Esophagus squamous epithelium (tissue), 5 donors: ENCODE measurements around the gene BMP2K. TPM values are rescaled to one million over a fixed set of nuclear protein-coding genes. Genes with fewer than 3 reads are reported as not detected.
A peak's percentile ranks its signal among the peaks of the same experiment; 100 is the strongest.
"Not testable (repeated sequence)": the region's sequence is repeated elsewhere in the genome, so short reads cannot be mapped to it uniquely, and the experiment has no call there.

Source experiments
- DNase-seq: peaks from one replicate; lab custom pipeline; 2025; lab: John Stamatoyannopoulos, UW
- H3K27ac ChIP-seq, 4 donors: fragments of 200-600 bp; sonication (generic); one replicate each; pipeline ENCODE4 v1.5.1; 2016 to 2019; ENCODE audit warnings: mild to moderate bottlenecking in 1 of 4
- H3K27me3 ChIP-seq, 4 donors: fragments of 200-600 bp; sonication (generic); 1 replicate in 3 of 4; 2 replicates in 1 of 4; pipeline versions ENCODE4 v1.5.1 to v1.6.0; 2017 to 2021; ENCODE audit warnings: antibody characterized with exemption in 1 of 4
- H3K36me3 ChIP-seq, 3 donors: fragments of 200-600 bp; sonication (generic); one replicate each; pipeline ENCODE4 v1.5.1; 2016 to 2019
- H3K4me1 ChIP-seq, 3 donors: fragments of 200-600 bp; sonication (generic); one replicate each; pipeline ENCODE4 v1.5.1; 2017 to 2019
- H3K4me3 ChIP-seq, 4 donors: fragments of 200-600 bp; sonication (generic); 1 replicate in 3 of 4; 2 replicates in 1 of 4; pipeline ENCODE4 v1.5.1; 2016 to 2019; ENCODE audit warnings: mild to moderate bottlenecking in 2 of 4, moderate library complexity in 1 of 4
- H3K9me3 ChIP-seq, 3 donors: fragments of 200-600 bp; sonication (generic); one replicate each; pipeline ENCODE4 v1.5.1; 2016 to 2019
- POLR2A ChIP-seq, 4 donors: fragments of 450-650 bp; IDR thresholded peaks; one replicate each; pipeline ENCODE4 v1.6.1; 2017; ENCODE audit warnings: antibody characterized with exemption in 4 of 4, mild to moderate bottlenecking in 4 of 4, moderate library complexity in 3 of 4
- WGBS, 2 donors: methylation state at CpG; one replicate each; pipeline ENCODE4 v1.1.5; 2018; 5-methylcytosine and 5-hydroxymethylcytosine counted together
- intact Hi-C: fragments of 100-400 bp; cut with DNase I; formaldehyde crosslinking; loops from one replicate; pipeline ENCODE4 v1.15.0; 2022
- total RNA-seq, 4 donors: library from RNA; depleted of rRNA; stranded (reverse); fragments of >200 nt; gene quantifications; one replicate each; pipeline ENCODE4 v1.1.0, GENCODE V29; 2016
- TF ChIP-seq, protein P1 (sequence below), 6 experiments: fragments of 450-650 bp in 4 of 6; fragments of 200-600 bp in 2 of 6; sonication (generic) in 2 of 6; IDR thresholded peaks; one replicate each; pipeline ENCODE4 v1.5.1; 2016 to 2019; ENCODE audit warnings: antibody characterized with exemption in 6 of 6, mild to moderate bottlenecking in 4 of 6, moderate library complexity in 4 of 6
- donor health status: DM: yes; HTN: yes; CAD: no.

The BMP2K gene
- total RNA-seq, 4 donors from 2014 or later = 27.4 to 47.3 (median 33.7) TPM

- Histone ChIP-seq H3K27ac (no peak overlapping the region), H3K27me3 (no peaks in the 10 kb centered on the region), H3K36me3 (peaks cover 0 to 57% (median 0%) of the 10 kb centered on the region in 3 donors), H3K4me3 (no peak overlapping the region), H3K9me3 (no peaks in the 10 kb centered on the region), H3K4me1 (no peaks in the 10 kb centered on the region)
- 71 to 79% methylated on average over 5 of the region's 5 CpGs for WGBS, 2 donors
- intact Hi-C loops = no loop called here
- DNase-seq = no peak
- TF ChIP-seq POLR2A (IDR thresholded peaks at IDR 0.05) = no peak
- TF ChIP-seq, protein P1, sequence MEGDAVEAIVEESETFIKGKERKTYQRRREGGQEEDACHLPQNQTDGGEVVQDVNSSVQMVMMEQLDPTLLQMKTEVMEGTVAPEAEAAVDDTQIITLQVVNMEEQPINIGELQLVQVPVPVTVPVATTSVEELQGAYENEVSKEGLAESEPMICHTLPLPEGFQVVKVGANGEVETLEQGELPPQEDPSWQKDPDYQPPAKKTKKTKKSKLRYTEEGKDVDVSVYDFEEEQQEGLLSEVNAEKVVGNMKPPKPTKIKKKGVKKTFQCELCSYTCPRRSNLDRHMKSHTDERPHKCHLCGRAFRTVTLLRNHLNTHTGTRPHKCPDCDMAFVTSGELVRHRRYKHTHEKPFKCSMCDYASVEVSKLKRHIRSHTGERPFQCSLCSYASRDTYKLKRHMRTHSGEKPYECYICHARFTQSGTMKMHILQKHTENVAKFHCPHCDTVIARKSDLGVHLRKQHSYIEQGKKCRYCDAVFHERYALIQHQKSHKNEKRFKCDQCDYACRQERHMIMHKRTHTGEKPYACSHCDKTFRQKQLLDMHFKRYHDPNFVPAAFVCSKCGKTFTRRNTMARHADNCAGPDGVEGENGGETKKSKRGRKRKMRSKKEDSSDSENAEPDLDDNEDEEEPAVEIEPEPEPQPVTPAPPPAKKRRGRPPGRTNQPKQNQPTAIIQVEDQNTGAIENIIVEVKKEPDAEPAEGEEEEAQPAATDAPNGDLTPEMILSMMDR (IDR thresholded peaks at IDR 0.05) = no peak
Observed at GRCh38 chr4:78863254-78863869, 87.2 kb downstream of the BMP2K start.

- intact Hi-C loops = no loop called here
- H3K9me3 ChIP-seq = no peaks in the 10 kb centered on the region
- H3K4me3 ChIP-seq = no peak overlapping the region
- peaks cover 0 to 64% (median 0%) of the 10 kb centered on the region in 3 donors for H3K36me3 ChIP-seq
- WGBS, 2 donors = 75 to 80% methylated on average over 2 of the region's 2 CpGs
- no peaks in the 10 kb centered on the region for H3K27me3 ChIP-seq
- no peaks in the 10 kb centered on the region for H3K4me1 ChIP-seq
- TF ChIP-seq POLR2A (IDR thresholded peaks at IDR 0.05) = no peak
- TF ChIP-seq, protein P1 (IDR thresholded peaks at IDR 0.05) = no peak
- DNase-seq = no peak
- no peak overlapping the region for H3K27ac ChIP-seq
Observed at GRCh38 chr4:78863991-78864390, 87.8 kb downstream of the BMP2K start.

- H3K36me3 ChIP-seq = peaks cover 0 to 66% (median 0%) of the 10 kb centered on the region in 3 donors
- WGBS, 2 donors = 33% methylated on average over 3 of the region's 3 CpGs
- TF ChIP-seq, protein P1 (IDR thresholded peaks at IDR 0.05) = peak; percentile 62 to 80 (median 78)
- no peak for TF ChIP-seq POLR2A (IDR thresholded peaks at IDR 0.05)
- intact Hi-C loops = loop anchor here (5.0 kb wide), 1 partner anchor 252 kb away; no protein-coding TSS in a partner anchor
- no peaks in the 10 kb centered on the region for H3K9me3 ChIP-seq
- no peaks in the 10 kb centered on the region for H3K27me3 ChIP-seq
- H3K27ac ChIP-seq = no peak overlapping the region
- H3K4me3 ChIP-seq = no peak overlapping the region
- H3K4me1 ChIP-seq = no peaks in the 10 kb centered on the region
- DNase-seq = no peak
Observed at GRCh38 chr4:78864405-78865024, 88.4 kb downstream of the BMP2K start.

- intact Hi-C loops = loop anchor here (5.0 kb wide), 1 partner anchor 253 kb away; no protein-coding TSS in a partner anchor
- Histone ChIP-seq H3K9me3 (no peaks in the 10 kb centered on the region), H3K36me3 (peaks cover 0 to 66% (median 0%) of the 10 kb centered on the region in 3 donors), H3K27me3 (no peaks in the 10 kb centered on the region), H3K4me3 (no peak overlapping the region), H3K27ac (no peak overlapping the region), H3K4me1 (no peaks in the 10 kb centered on the region)
- 78 to 94% methylated on average over 2 of the region's 2 CpGs for WGBS, 2 donors
- no peak for DNase-seq
- no peak for TF ChIP-seq POLR2A (IDR thresholded peaks at IDR 0.05)
- TF ChIP-seq, protein P1 (IDR thresholded peaks at IDR 0.05) = no peak
Observed at GRCh38 chr4:78865451-78865850, 89.3 kb downstream of the BMP2K start.

GRCh38 chr4:78868712-78869111 lies 92.6 kb downstream of the BMP2K start:
- not testable (repeated sequence) for H3K4me3 ChIP-seq, DNase-seq, H3K27ac ChIP-seq, H3K9me3 ChIP-seq, H3K4me1 ChIP-seq, H3K27me3 ChIP-seq
- WGBS, 2 donors = 88 to 100% methylated on average over 1 to 5 of the region's 5 CpGs
- intact Hi-C loops = loop anchor here (5.0 kb wide), 1 partner anchor 256 kb away; no protein-coding TSS in a partner anchor
- peaks cover 6 to 87% (median 7%) of the 10 kb centered on the region in 3 donors for H3K36me3 ChIP-seq
